ENCODE data around the gene CYP19A1. TPM values are rescaled to one million over a fixed set of nuclear protein-coding genes. Genes with fewer than 3 reads are reported as not detected.
"Not testable (repeated sequence)": the region's sequence is repeated elsewhere in the genome, so short reads cannot be mapped to it uniquely, and the experiment has no call there.

Gene CYP19A1
- total and polyA plus RNA-seq, 2 experiments from 2014 or later: 1.4 to 35.4 TPM

DNA sequence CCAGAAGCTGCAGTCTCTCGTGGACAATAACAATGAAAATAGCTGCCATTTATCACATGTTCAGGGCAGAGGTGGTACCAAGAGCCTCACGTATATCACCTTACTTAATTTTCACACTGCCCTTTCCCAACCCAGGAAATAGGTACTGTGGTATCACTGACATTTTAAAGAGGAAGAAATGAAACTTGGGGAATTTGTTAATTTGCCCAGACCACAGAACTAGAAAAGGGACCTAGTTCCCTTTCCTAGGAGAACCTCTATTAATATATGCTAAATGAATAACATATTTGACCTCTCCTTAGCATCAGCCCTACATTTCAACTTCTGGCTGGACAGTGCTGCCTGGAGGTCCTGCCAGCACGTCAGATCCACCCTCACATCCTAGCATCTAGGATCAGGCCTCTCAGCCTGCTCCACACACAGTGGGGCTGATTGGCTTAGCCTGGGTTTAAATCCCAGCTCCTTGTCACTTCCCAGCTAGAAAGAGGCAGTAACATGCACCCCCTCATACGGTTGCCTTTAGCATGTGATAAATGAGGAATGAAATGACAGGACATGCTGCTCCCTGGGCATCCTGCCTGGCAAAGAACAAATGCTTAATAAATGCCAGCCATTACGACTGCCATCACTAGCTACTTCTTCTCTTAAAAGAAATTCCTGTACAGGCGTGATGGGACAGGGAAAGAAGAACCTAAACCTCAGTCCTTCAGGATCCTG, 148.6 kb downstream of the CYP19A1 start:
- H3K27ac ChIP-seq: no peak overlapping the region
- WGBS (ENCODE audit: low lambda C conversion rate, missing lambda C conversion rate): 88% methylated on average over 6 of the region's 6 CpGs
- TF ChIP-seq EZH2 (IDR thresholded peaks at IDR 0.05; ENCODE audit: borderline replicate concordance): no peak
- TF ChIP-seq EZH2phosphoT487 (IDR thresholded peaks at IDR 0.05; ENCODE audit: low read depth, severe bottlenecking, unreplicated experiment): no peak
- TF ChIP-seq, protein P1, sequence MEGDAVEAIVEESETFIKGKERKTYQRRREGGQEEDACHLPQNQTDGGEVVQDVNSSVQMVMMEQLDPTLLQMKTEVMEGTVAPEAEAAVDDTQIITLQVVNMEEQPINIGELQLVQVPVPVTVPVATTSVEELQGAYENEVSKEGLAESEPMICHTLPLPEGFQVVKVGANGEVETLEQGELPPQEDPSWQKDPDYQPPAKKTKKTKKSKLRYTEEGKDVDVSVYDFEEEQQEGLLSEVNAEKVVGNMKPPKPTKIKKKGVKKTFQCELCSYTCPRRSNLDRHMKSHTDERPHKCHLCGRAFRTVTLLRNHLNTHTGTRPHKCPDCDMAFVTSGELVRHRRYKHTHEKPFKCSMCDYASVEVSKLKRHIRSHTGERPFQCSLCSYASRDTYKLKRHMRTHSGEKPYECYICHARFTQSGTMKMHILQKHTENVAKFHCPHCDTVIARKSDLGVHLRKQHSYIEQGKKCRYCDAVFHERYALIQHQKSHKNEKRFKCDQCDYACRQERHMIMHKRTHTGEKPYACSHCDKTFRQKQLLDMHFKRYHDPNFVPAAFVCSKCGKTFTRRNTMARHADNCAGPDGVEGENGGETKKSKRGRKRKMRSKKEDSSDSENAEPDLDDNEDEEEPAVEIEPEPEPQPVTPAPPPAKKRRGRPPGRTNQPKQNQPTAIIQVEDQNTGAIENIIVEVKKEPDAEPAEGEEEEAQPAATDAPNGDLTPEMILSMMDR (IDR thresholded peaks at IDR 0.05; ENCODE audit: poor library complexity): no peak

DNA sequence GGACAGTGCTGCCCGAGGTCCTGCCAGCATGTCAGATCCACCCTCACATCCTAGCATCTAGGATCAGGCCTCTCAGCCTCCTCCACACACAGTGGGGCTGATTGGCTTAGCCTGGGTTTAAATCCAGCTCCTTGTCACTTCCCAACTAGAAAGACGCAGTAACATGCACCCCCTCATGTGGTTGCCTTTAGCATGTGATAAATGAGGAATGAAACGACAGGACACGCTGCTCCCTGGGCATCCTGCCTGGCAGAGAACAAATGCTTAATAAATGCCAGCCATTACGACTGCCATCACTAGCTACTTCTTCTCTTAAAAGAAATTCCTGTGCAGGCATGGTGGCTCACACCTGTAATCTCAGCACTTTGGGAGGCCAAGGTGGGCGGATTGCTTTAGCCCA, 149.6 kb downstream of the CYP19A1 start:
- H2AFZ ChIP-seq; H3K27ac ChIP-seq; H3K36me3 ChIP-seq (replicated peaks; ENCODE audit: insufficient read depth, low read depth); H3K9me2 ChIP-seq (replicated peaks; ENCODE audit: insufficient read depth); H3K27me3 ChIP-seq; H3K9me3 ChIP-seq (ENCODE audit: low read depth); H3K4me2 ChIP-seq; H4K20me1 ChIP-seq (ENCODE audit: insufficient read depth, poor library complexity, severe bottlenecking); H3K4me3 ChIP-seq; H3K79me2 ChIP-seq; DNase-seq (ENCODE audit: low spot score): not testable (repeated sequence)
- 94% methylated on average over 6 of the region's 6 CpGs for WGBS (ENCODE audit: low lambda C conversion rate, missing lambda C conversion rate)
- peaks cover 11% of the 10 kb centered on the region for H3K4me1 ChIP-seq (ENCODE audit: insufficient read depth)

More for the DNA sequence above, 148.6 kb downstream of the CYP19A1 start:
- Histone ChIP-seq H3K4me3 (no peak overlapping the region), H3K36me3 (replicated peaks; ENCODE audit: insufficient read depth, low read depth) (no peaks in the 10 kb centered on the region), H2AFZ (no peak overlapping the region), H3K9me2 (replicated peaks; ENCODE audit: insufficient read depth) (no peaks in the 10 kb centered on the region), H4K20me1 (ENCODE audit: insufficient read depth, poor library complexity, severe bottlenecking) (no peaks in the 10 kb centered on the region), H3K4me1 (ENCODE audit: insufficient read depth) (peaks cover 4% of the 10 kb centered on the region), H3K9me3 (ENCODE audit: low read depth) (no peaks in the 10 kb centered on the region), H3K27me3 (peaks cover 17% of the 10 kb centered on the region), H3K4me2 (no peak overlapping the region), H3K79me2 (no peaks in the 10 kb centered on the region)
- DNase-seq (ENCODE audit: low spot score): no peak

DNA sequence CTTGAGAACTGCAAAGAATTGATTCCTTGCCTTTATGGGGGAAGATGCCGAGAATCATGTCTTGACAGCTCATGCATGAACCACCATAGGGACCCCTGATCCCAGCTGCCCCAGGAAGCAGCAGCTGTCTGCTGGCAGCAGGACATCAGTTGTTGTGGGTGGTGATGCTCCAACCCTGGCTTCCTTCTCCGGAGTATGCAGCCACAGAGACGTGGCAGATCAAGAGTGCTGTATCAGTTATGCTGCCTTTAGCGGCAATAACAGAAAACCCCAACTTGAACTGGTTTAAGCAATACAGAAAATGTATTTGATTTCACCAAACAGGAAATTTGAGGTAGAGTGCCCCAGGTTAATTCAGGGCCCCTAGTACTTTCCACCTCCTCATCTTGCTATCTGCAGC, 151.5 kb downstream of the CYP19A1 start:
- TF ChIP-seq EZH2 (IDR thresholded peaks at IDR 0.05; ENCODE audit: borderline replicate concordance): no peak
- TF ChIP-seq, protein P1 (IDR thresholded peaks at IDR 0.05; ENCODE audit: poor library complexity): no peak
- no peak for TF ChIP-seq EZH2phosphoT487 (IDR thresholded peaks at IDR 0.05; ENCODE audit: low read depth, severe bottlenecking, unreplicated experiment)
- Histone ChIP-seq H3K79me2 (no peaks in the 10 kb centered on the region), H3K4me3 (no peak overlapping the region), H3K36me3 (replicated peaks; ENCODE audit: insufficient read depth, low read depth) (no peaks in the 10 kb centered on the region), H4K20me1 (ENCODE audit: insufficient read depth, poor library complexity, severe bottlenecking) (no peaks in the 10 kb centered on the region), H3K27ac (no peak overlapping the region), H3K4me1 (ENCODE audit: insufficient read depth) (peaks cover 16% of the 10 kb centered on the region), H3K4me2 (no peak overlapping the region), H3K9me2 (replicated peaks; ENCODE audit: insufficient read depth) (no peaks in the 10 kb centered on the region), H2AFZ (no peak overlapping the region), H3K27me3 (no peaks in the 10 kb centered on the region), H3K9me3 (ENCODE audit: low read depth) (no peaks in the 10 kb centered on the region)
- 94% methylated on average over 4 of the region's 4 CpGs for WGBS (ENCODE audit: low lambda C conversion rate, missing lambda C conversion rate)
- no peak for DNase-seq (ENCODE audit: low spot score)

DNA sequence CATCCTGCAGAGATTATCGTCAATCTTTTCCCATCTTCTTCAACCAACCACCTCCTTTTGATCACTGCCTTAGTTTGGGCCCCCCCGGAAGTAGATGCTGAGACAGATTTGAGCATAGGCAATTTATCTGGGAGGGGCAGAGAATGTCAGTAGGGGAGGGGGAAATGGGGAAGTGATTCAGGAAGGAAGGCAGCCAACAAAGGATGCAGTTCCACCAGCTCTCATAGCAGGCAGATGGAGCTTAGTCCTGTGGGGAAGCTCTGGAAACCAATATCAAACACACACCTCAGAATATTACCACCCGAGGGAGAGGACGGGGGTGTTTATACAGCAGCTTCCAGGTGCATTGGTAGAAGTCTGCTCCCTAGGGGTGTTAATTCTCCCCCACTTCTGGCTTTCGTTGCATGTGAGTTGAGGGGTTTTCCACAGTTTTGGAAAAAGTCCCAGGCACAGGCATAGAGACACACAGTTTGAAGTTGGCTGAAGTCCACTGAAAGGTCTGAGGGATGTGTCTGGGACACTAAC, 152.2 kb downstream of the CYP19A1 start:
- TF ChIP-seq, protein P1 (IDR thresholded peaks at IDR 0.05; ENCODE audit: poor library complexity): no peak
- TF ChIP-seq EZH2phosphoT487 (IDR thresholded peaks at IDR 0.05; ENCODE audit: low read depth, severe bottlenecking, unreplicated experiment) (no peak), EZH2 (IDR thresholded peaks at IDR 0.05; ENCODE audit: borderline replicate concordance) (no peak)
- Histone ChIP-seq H3K79me2 (no peaks in the 10 kb centered on the region), H3K27me3 (no peaks in the 10 kb centered on the region), H3K9me3 (ENCODE audit: low read depth) (no peaks in the 10 kb centered on the region), H3K4me2 (no peak overlapping the region), H3K4me3 (no peak overlapping the region), H3K4me1 (ENCODE audit: insufficient read depth) (peaks cover 16% of the 10 kb centered on the region), H3K36me3 (replicated peaks; ENCODE audit: insufficient read depth, low read depth) (no peaks in the 10 kb centered on the region), H3K27ac (no peak overlapping the region), H3K9me2 (replicated peaks; ENCODE audit: insufficient read depth) (no peaks in the 10 kb centered on the region), H4K20me1 (ENCODE audit: insufficient read depth, poor library complexity, severe bottlenecking) (no peaks in the 10 kb centered on the region), H2AFZ (no peak overlapping the region)
- 86% methylated on average over 5 of the region's 5 CpGs for WGBS (ENCODE audit: low lambda C conversion rate, missing lambda C conversion rate)
- DNase-seq (ENCODE audit: low spot score): no peak
